Stimulated activated CD4-positive, alpha-beta T cell treated with anti-CD3 and anti-CD28 coated beads, Interleukin-15, amount 100 ng/mL, for 24 hours (primary cell): ENCODE data around the gene OR10J5.
"Not testable (repeated sequence)": the region's sequence is repeated elsewhere in the genome, so short reads cannot be mapped to it uniquely, and the experiment has no call there.

Experiments
- DNase-seq: peaks from one replicate; pipeline ENCODE4 v3.0.0-alpha.2; 2020

The OR10J5 gene

GRCh38 chr1:159535907-159536306 lies at the start of gene OR10J5:
Gene OR10J5, minus strand, starts transcription at chr1:159536007. Its CDS starts 0 bp downstream, at chr1:159536007.
- DNase-seq: no peak

GRCh38 chr1:159584536-159584935 lies 48.7 kb upstream of the OR10J5 start:
- no peak for DNase-seq

- no peak for DNase-seq
Observed at GRCh38 chr1:159581422-159581821, 45.6 kb upstream of the OR10J5 start.

- no peak for DNase-seq
Observed at GRCh38 chr1:159580340-159580739, 44.5 kb upstream of the OR10J5 start.

- no peak for DNase-seq
Observed at GRCh38 chr1:159577446-159577845, 41.6 kb upstream of the OR10J5 start.

- DNase-seq: no peak
Observed at GRCh38 chr1:159562680-159563079, 26.9 kb upstream of the OR10J5 start.

GRCh38 chr1:159561497-159561896 lies 25.7 kb upstream of the OR10J5 start:
- no peak for DNase-seq

- no peak for DNase-seq
Observed at GRCh38 chr1:159560599-159560998, 24.8 kb upstream of the OR10J5 start.

GRCh38 chr1:159556931-159557369 lies 21.1 kb upstream of the OR10J5 start:
- no peak for DNase-seq

GRCh38 chr1:159554696-159555095 lies 18.9 kb upstream of the OR10J5 start:
- no peak for DNase-seq

- no peak for DNase-seq
Observed at GRCh38 chr1:159554261-159554660, 18.5 kb upstream of the OR10J5 start.

- DNase-seq: no peak
Observed at GRCh38 chr1:159548126-159548525, 12.3 kb upstream of the OR10J5 start.

- DNase-seq: no peak
Observed at GRCh38 chr1:159532922-159533321, 2.9 kb downstream of the OR10J5 start.

- not testable (repeated sequence) for DNase-seq
Observed at GRCh38 chr1:159524792-159525191, 11.0 kb downstream of the OR10J5 start.

GRCh38 chr1:159510229-159510541 lies 25.6 kb downstream of the OR10J5 start:
- DNase-seq: no peak

- DNase-seq: no peak
Observed at GRCh38 chr1:159509440-159510228, 26.2 kb downstream of the OR10J5 start.

- DNase-seq: no peak
Observed at GRCh38 chr1:159508951-159509350, 26.9 kb downstream of the OR10J5 start.

- no peak for DNase-seq
Observed at GRCh38 chr1:159505676-159506075, 30.1 kb downstream of the OR10J5 start.

GRCh38 chr1:159501082-159501481 lies 34.7 kb downstream of the OR10J5 start:
- DNase-seq: no peak

- not testable (repeated sequence) for DNase-seq
Observed at GRCh38 chr1:159494513-159495210, 41.1 kb downstream of the OR10J5 start.

GRCh38 chr1:159493354-159493753 lies 42.5 kb downstream of the OR10J5 start:
- no peak for DNase-seq

GRCh38 chr1:159492575-159493323 lies 43.1 kb downstream of the OR10J5 start:
- DNase-seq: no peak
